AG08396 (cell line): ENCODE measurements around the gene QKI.

Experiments used
- DNase-seq: peaks from one replicate; pipeline ENCODE4 v3.0.0; 2012; ENCODE audit warnings: low spot score, mixed read lengths

Gene QKI

DNA sequence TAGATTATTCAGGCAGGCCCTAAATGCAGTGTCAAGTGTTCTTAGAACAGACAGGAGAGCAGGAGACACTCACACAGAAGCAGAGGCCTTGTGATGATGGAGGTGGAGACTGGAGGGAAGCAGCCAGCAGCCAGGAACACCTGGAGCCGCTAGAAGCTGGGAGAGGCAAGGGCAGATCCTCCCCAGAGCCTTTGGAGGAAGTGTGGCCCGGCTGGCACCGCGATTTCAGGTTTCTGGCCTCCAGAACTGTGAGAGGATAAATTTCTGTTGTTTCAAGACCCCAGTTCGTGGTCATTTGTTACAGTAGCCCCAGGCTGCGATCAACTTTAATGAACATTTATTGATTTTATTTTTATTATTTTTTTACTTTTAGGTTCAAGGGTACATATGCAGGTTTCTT is 203.0 kb downstream of the QKI start:
- DNase-seq = no peak

DNA sequence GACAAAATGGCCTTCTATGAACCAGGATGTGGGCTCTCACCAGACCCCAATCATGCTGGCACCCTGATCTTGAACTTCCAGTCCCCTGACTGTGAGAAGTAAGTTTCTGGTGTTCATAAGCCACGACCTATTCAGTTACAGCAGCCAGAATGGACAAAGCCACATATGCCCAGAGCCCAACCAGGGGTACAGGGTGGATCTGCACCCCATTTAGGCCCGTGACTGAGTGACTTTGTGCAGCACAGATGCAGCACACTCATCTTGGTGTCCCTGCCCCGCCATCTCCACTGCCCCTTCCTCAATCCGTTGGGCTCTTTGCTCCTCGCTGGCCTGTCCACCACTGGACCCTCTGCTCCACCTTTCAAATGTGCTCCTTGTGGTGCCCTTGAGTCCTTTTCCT is 205.6 kb downstream of the QKI start:
- no peak for DNase-seq

DNA sequence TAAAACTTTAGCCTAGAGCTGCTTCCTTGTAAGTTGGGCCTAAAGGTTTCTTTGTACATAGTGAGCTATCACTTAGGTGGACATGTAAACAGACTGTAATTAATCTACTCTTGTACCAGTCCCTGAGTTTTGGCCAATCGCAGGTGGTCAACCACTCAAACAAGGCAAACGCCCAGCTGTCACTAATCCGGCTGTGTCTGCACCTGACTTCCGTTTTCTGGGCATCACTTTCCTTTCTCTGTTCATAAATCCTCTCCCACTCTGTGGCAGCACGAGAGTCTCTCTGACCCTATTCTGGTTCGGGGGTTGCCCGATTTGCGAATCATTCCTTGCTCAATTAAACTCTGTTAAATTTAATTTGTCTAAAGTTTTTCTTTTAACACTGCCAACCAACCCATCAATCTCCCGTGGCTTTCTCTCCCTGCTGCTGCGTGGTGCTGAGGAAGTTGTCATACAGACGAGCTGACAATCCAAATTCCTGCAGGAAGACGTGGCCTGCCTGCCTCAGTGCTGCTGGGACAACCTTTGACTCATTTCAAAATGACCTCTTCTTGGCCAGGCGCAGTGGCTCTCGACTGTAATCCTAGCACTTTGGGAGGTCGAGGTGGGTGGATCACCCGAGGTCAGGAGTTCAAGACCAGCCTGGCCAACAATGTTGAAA is 206.3 kb downstream of the QKI start:
- peak; percentile 51 for DNase-seq

DNA sequence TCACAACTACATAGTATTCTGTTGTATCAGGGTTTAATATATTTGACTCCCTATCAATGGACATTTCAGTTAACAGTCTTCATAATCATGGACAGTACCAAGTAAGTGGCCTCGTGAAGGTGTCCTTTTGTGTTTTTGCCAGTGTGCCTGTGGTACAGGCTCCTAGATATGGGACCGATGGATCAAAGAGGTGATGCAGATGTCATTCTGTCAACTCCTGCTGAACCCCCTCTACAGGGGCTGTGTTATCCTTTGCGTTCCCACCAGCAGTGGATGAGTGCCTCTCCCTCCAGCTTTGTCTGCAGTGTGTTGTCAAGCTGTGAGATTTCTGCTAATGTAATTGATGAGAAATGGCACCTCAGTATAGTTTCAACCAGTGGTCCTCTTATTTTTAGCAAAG is 210.7 kb downstream of the QKI start:
- no peak for DNase-seq

DNA sequence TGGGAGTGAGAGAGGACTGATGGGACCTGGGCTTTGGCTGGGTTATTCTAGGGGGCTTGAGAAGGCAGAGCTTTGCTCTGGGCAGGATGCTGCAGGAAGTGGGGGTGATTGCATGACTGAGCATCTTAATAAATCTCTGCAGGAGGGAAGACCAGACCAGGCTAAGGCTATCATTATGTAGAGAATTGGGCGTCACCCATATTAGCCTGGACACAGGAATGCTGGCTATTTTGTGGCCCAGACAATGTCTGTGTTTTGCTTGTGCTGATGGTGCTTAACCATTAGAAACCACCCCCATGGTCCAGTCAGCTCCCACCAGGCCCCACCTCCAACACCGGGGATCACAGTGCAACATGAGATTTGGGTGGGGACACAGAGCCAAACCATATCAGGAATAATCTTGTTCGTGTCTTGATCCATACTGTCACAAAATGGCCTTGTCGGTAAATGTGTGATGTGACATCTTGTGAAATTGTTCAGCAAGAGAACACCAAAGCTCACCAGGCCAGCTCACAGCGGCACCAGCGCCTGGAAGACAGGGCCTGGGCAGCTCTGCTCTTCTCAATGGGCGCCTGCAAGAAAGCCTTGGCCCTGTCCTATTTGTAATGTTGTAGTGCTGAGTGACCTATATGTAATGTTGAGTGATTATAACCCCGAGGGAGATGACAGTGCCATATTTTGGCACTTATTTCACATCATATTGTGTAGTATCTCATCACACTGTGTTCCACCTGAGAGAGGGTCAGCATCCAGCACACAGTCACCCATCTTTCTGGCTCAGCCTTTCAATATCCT is 211.8 kb downstream of the QKI start:
- no peak for DNase-seq

DNA sequence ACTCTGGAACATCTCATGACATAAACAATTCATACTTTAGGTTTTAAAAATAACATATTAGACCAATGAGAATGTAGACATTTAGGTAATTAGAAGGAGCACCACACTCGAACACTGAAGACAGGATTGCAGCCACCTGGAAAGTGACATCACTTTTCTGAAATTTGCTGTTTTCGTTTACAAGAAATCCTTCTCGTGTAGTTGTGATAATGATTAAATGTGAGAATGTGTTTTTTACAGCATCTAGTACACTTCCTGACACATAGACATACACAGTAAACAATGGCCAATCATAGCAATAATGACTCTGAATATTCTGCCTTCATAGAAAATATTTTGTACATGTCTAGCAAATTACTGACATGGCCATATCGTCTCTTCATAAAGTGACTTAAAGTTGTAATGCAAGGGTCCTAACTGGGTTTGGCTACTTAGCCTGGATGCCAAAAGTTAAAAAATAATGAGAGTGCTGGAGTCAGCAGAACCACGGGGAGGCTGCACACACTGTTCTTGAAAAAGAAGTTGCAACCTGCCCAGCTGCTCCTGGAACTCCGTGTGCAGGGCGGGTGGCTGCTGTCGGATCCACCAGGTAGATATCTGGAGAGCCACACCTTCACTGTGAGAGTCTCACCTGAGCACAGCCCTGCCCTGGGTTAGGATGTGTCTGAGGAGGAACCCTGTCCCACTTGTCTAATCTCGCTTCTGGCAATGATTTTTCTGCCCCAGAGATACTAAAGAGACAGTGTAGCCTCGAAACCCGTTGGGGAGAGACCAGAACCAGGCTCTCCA is 212.9 kb downstream of the QKI start:
- no peak for DNase-seq
